Lower leg skin (tissue), 4 donors: Measurements from ENCODE around the gene KRTAP9-7. TPM values are rescaled to one million over a fixed set of nuclear protein-coding genes. Genes with fewer than 3 reads are reported as not detected.

Experiments
- DNase-seq, 2 donors: peaks; one replicate each; pipeline ENCODE4 v3.0.0-alpha.2; 2019; ENCODE audit warnings: low spot score in 2 of 2
- H3K4me3 ChIP-seq: fragments of 200-600 bp; sonication (generic); 2 replicates; pipeline ENCODE4 v1.5.1; 2017; ENCODE audit warnings: mild to moderate bottlenecking, low read depth; ENCODE audit not compliant: poor library complexity, severe bottlenecking
- CTCF ChIP-seq, 3 donors: fragments of 450-650 bp; IDR thresholded peaks; one replicate each; pipeline ENCODE4 v1.5.1; 2016; ENCODE audit warnings: antibody characterized with exemption in 3 of 3, mild to moderate bottlenecking in 3 of 3, moderate library complexity in 2 of 3
- POLR2A ChIP-seq, 2 donors: fragments of 450-650 bp; IDR thresholded peaks; one replicate each; pipeline ENCODE4 v1.6.1; 2016 to 2017; ENCODE audit warnings: antibody characterized with exemption in 2 of 2, mild to moderate bottlenecking in 1 of 2, moderate library complexity in 1 of 2
- WGBS, 2 donors: methylation state at CpG; one replicate each; pipeline ENCODE4 v1.1.5; 2018; 5-methylcytosine and 5-hydroxymethylcytosine counted together
- intact Hi-C: fragments of 100-400 bp; cut with DNase I; formaldehyde crosslinking; loops from one replicate; pipeline ENCODE4 v1.15.0; 2023; ENCODE audit warnings: low total_unique reads
- total RNA-seq, 4 donors: library from RNA; depleted of rRNA; stranded (reverse); fragments of >200 nt; gene quantifications; one replicate each; pipeline ENCODE4 v1.1.0, GENCODE V29; 2016

The KRTAP9-7 gene
- total RNA-seq, 4 donors from 2014 or later = 0.51 to 17.1 TPM; not detected in 2

- no peak for DNase-seq
- intact Hi-C loops = no loop called here
- WGBS, 2 donors = 11 to 16% methylated on average over 9 to 10 of the region's 10 CpGs
- H3K4me3 ChIP-seq = no peak overlapping the region
- TF ChIP-seq POLR2A (IDR thresholded peaks at IDR 0.05) (no peak), CTCF (IDR thresholded peaks at IDR 0.05) (no peak)
Measured at GRCh38 chr17:41308251-41308917, 32.9 kb downstream of the KRTAP9-7 start.

GRCh38 chr17:41308918-41309359, 33.4 kb downstream of the KRTAP9-7 start, which contains the start of gene KRTAP16-1:
Gene KRTAP16-1 (minus strand): TSS chr17:41309309. CDS start chr17:41309253, 56 bp downstream.
- 46 to 50% methylated on average over 6 to 7 of the region's 7 CpGs for WGBS, 2 donors
- intact Hi-C loops = no loop called here
- peak in 1 of 2 donors; percentile 83 for DNase-seq
- TF ChIP-seq CTCF (IDR thresholded peaks at IDR 0.05) = no peak
- no peak for TF ChIP-seq POLR2A (IDR thresholded peaks at IDR 0.05)
- H3K4me3 ChIP-seq = no peak within 1 kb of the TSS

GRCh38 chr17:41311111-41311510, 35.6 kb downstream of the KRTAP9-7 start:
- intact Hi-C loops = no loop called here
- TF ChIP-seq CTCF (IDR thresholded peaks at IDR 0.05) (no peak), POLR2A (IDR thresholded peaks at IDR 0.05) (no peak)
- DNase-seq = peak in 1 of 2 donors; percentile 54
- H3K4me3 ChIP-seq = no peak overlapping the region
- 85 to 100% methylated on average over 1 of the region's 1 CpG for WGBS, 2 donors

- no peak within 1 kb of the TSS for H3K4me3 ChIP-seq
- WGBS, 2 donors = 80 to 84% methylated on average over 18 to 24 of the region's 24 CpGs
- intact Hi-C loops = no loop called here
- DNase-seq = peak in 1 of 2 donors; percentile 76
- TF ChIP-seq CTCF (IDR thresholded peaks at IDR 0.05) = no peak
- TF ChIP-seq POLR2A (IDR thresholded peaks at IDR 0.05) = no peak
Measured at GRCh38 chr17:41315204-41315794, 39.8 kb downstream of the KRTAP9-7 start, which contains the start of gene KRTAP17-1. Gene KRTAP17-1 (minus strand): TSS chr17:41315710. CDS start chr17:41315650, 60 bp downstream.

GRCh38 chr17:41315814-41316445, 40.4 kb downstream of the KRTAP9-7 start:
- WGBS, 2 donors = 78 to 88% methylated on average over 17 of the region's 17 CpGs
- TF ChIP-seq POLR2A (IDR thresholded peaks at IDR 0.05) (no peak), CTCF (IDR thresholded peaks at IDR 0.05) (no peak)
- H3K4me3 ChIP-seq = no peak overlapping the region
- peak in 1 of 2 donors; percentile 72 for DNase-seq
- intact Hi-C loops = no loop called here
